ENCODE measurements around the gene HS3ST5. TPM values are rescaled to one million over a fixed set of nuclear protein-coding genes. Genes with fewer than 3 reads are reported as not detected.

Gene HS3ST5
- total RNA-seq, 2 donors from 2014 or later = 0.31 to 2.0 TPM

GRCh38 chr6:114287461-114287860, 55.4 kb downstream of the HS3ST5 start:
- no peak for DNase-seq
- Histone ChIP-seq H3K9ac (ENCODE audit: extremely low read depth, low read length, poor library complexity, severe bottlenecking) (no peak overlapping the region), H3K9me3 (ENCODE audit: control insufficient read depth, low read length) (no peaks in the 10 kb centered on the region), H3K27ac (ENCODE audit: low read depth, low read length) (no peak overlapping the region), H3K27me3 (ENCODE audit: control insufficient read depth, insufficient read depth, low read length, poor library complexity, severe bottlenecking) (no peaks in the 10 kb centered on the region), H3K4me3 (ENCODE audit: low read length) (no peak overlapping the region), H3K4me1 (ENCODE audit: control insufficient read depth, insufficient read depth, low read length) (peaks cover 3% of the 10 kb centered on the region), H3K36me3 (ENCODE audit: control insufficient read depth, insufficient read depth, low read length) (no peaks in the 10 kb centered on the region)
- no peak overlapping the region for H3K4me3 Mint-ChIP-seq
- no peak overlapping the region for H3K27ac Mint-ChIP-seq
- no peaks in the 10 kb centered on the region for H3K9me3 Mint-ChIP-seq
- H3K36me3 Mint-ChIP-seq (ENCODE audit: low read depth) = no peaks in the 10 kb centered on the region
- no peaks in the 10 kb centered on the region for H3K27me3 Mint-ChIP-seq (ENCODE audit: insufficient read depth)
- TF ChIP-seq, protein P1, sequence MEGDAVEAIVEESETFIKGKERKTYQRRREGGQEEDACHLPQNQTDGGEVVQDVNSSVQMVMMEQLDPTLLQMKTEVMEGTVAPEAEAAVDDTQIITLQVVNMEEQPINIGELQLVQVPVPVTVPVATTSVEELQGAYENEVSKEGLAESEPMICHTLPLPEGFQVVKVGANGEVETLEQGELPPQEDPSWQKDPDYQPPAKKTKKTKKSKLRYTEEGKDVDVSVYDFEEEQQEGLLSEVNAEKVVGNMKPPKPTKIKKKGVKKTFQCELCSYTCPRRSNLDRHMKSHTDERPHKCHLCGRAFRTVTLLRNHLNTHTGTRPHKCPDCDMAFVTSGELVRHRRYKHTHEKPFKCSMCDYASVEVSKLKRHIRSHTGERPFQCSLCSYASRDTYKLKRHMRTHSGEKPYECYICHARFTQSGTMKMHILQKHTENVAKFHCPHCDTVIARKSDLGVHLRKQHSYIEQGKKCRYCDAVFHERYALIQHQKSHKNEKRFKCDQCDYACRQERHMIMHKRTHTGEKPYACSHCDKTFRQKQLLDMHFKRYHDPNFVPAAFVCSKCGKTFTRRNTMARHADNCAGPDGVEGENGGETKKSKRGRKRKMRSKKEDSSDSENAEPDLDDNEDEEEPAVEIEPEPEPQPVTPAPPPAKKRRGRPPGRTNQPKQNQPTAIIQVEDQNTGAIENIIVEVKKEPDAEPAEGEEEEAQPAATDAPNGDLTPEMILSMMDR (conservative IDR thresholded peaks at IDR 0.05) = no peak
- peaks cover 12% of the 10 kb centered on the region for H3K4me1 Mint-ChIP-seq
- WGBS, 2 experiments (ENCODE audit: insufficient coverage in 1 of 2, insufficient read length in 1 of 2) = 96% methylated on average over 2 of the region's 2 CpGs; no CpG with 5 or more reads in 1 of the 2 experiments

DNA sequence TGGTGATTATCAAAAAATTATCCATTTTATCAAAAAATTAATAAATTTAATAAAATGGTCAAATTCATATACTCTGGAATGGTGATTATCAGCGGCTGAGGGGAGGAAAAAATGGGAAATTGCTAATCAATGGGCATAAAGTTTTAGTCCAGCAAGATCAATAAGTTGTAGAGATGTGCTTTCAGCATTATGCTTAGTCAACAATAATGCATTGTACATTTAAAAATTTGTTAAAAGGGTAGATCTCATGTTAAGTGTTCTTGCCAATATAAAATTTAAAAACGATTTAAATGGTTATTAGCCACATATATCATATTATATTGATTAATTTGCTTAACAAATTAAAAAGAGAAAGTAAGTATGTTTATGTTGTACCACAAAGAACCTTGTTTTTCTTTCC, 56.6 kb downstream of the HS3ST5 start:
- Mint-ChIP-seq H3K27me3 (ENCODE audit: insufficient read depth) (no peaks in the 10 kb centered on the region), H3K36me3 (ENCODE audit: low read depth) (no peaks in the 10 kb centered on the region), H3K27ac (no peak overlapping the region), H3K9me3 (no peaks in the 10 kb centered on the region), H3K4me1 (peaks cover 16% of the 10 kb centered on the region), H3K4me3 (no peak overlapping the region)
- Histone ChIP-seq H3K9ac (ENCODE audit: extremely low read depth, low read length, poor library complexity, severe bottlenecking) (no peak overlapping the region), H3K27ac (ENCODE audit: low read depth, low read length) (no peak overlapping the region), H3K4me3 (ENCODE audit: low read length) (no peak overlapping the region), H3K4me1 (ENCODE audit: control insufficient read depth, insufficient read depth, low read length) (no peaks in the 10 kb centered on the region), H3K9me3 (ENCODE audit: control insufficient read depth, low read length) (no peaks in the 10 kb centered on the region), H3K27me3 (ENCODE audit: control insufficient read depth, insufficient read depth, low read length, poor library complexity, severe bottlenecking) (no peaks in the 10 kb centered on the region), H3K36me3 (ENCODE audit: control insufficient read depth, insufficient read depth, low read length) (no peaks in the 10 kb centered on the region)
- WGBS, 2 experiments (ENCODE audit: insufficient coverage in 1 of 2, insufficient read length in 1 of 2) = 100% methylated on average over 1 of the region's 2 CpGs; no CpG with 5 or more reads in 1 of the 2 experiments
- no peak for DNase-seq
- TF ChIP-seq, protein P1 (conservative IDR thresholded peaks at IDR 0.05) = no peak

DNA sequence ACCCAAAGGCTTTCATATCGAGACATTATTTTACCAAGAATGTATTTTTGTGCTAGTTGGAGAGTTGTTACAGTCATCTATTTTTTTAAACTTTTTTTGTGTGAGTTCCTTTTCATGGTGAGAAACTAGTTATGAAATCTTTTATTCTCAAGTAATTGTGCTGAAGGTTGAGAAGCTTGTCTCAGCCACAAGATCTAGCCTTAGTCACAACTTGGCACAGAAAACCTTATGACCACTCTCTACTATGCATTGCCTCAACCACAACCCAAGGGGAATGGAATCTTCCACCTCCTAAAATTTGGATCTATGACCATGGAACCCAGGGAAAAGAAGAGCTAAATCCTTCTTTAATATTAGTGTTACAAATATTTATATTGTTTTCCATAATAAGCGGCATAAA, 58.5 kb downstream of the HS3ST5 start:
- Histone ChIP-seq H3K9me3 (ENCODE audit: control insufficient read depth, low read length) (no peaks in the 10 kb centered on the region), H3K27ac (ENCODE audit: low read depth, low read length) (no peak overlapping the region), H3K27me3 (ENCODE audit: control insufficient read depth, insufficient read depth, low read length, poor library complexity, severe bottlenecking) (no peaks in the 10 kb centered on the region), H3K4me1 (ENCODE audit: control insufficient read depth, insufficient read depth, low read length) (no peaks in the 10 kb centered on the region), H3K4me3 (ENCODE audit: low read length) (no peak overlapping the region), H3K9ac (ENCODE audit: extremely low read depth, low read length, poor library complexity, severe bottlenecking) (no peak overlapping the region), H3K36me3 (ENCODE audit: control insufficient read depth, insufficient read depth, low read length) (no peaks in the 10 kb centered on the region)
- Mint-ChIP-seq H3K27ac (no peak overlapping the region), H3K4me3 (no peak overlapping the region), H3K9me3 (no peaks in the 10 kb centered on the region), H3K36me3 (ENCODE audit: low read depth) (no peaks in the 10 kb centered on the region), H3K27me3 (ENCODE audit: insufficient read depth) (no peaks in the 10 kb centered on the region), H3K4me1 (peaks cover 13% of the 10 kb centered on the region)
- TF ChIP-seq, protein P1 (conservative IDR thresholded peaks at IDR 0.05) = no peak
- WGBS, 2 experiments (ENCODE audit: insufficient coverage in 1 of 2, insufficient read length in 1 of 2) = 100% methylated on average over 1 of the region's 2 CpGs; no CpG with 5 or more reads in 1 of the 2 experiments
- no peak for DNase-seq

Data from endodermal cell (in vitro differentiated cells).